Stimulated activated CD4-positive, alpha-beta T cell treated with anti-CD3 and anti-CD28 coated beads, Interleukin-2, amount 100 ng/mL, for 4 hours (primary cell): ENCODE data around the gene FLCN.

Experiments used
- DNase-seq: peaks from one replicate; pipeline ENCODE4 v3.0.0-alpha.2; 2020; ENCODE audit warnings: low read depth

The FLCN gene

GRCh38 chr17:17235212-17236174 lies 1.5 kb downstream of the FLCN start:
- DNase-seq = no peak

- no peak for DNase-seq
Measured at GRCh38 chr17:17232303-17232621, 4.7 kb downstream of the FLCN start.

GRCh38 chr17:17231621-17232302 lies 5.2 kb downstream of the FLCN start:
- no peak for DNase-seq

- DNase-seq = no peak
Measured at GRCh38 chr17:17229416-17230384, 7.3 kb downstream of the FLCN start.

- DNase-seq = no peak
Measured at GRCh38 chr17:17228521-17229279, 8.3 kb downstream of the FLCN start.

- DNase-seq = no peak
Measured at GRCh38 chr17:17227608-17228520, 9.1 kb downstream of the FLCN start.

- DNase-seq = no peak
Measured at GRCh38 chr17:17226451-17227265, 10.3 kb downstream of the FLCN start.

- DNase-seq = no peak
Measured at GRCh38 chr17:17225901-17226300, 11.1 kb downstream of the FLCN start.

- DNase-seq = no peak
Measured at GRCh38 chr17:17224137-17224536, 12.8 kb downstream of the FLCN start.

GRCh38 chr17:17223736-17224135 lies 13.2 kb downstream of the FLCN start:
- no peak for DNase-seq

- no peak for DNase-seq
Measured at GRCh38 chr17:17221329-17221728, 15.6 kb downstream of the FLCN start.

GRCh38 chr17:17220529-17220928 lies 16.4 kb downstream of the FLCN start:
- DNase-seq = no peak

GRCh38 chr17:17217995-17218394 lies 19.0 kb downstream of the FLCN start:
- no peak for DNase-seq

- DNase-seq = no peak
Measured at GRCh38 chr17:17216776-17217175, 20.2 kb downstream of the FLCN start.

- DNase-seq = no peak
Measured at GRCh38 chr17:17216236-17216635, 20.7 kb downstream of the FLCN start.

- DNase-seq = no peak
Measured at GRCh38 chr17:17215575-17215974, 21.4 kb downstream of the FLCN start.

GRCh38 chr17:17214646-17215436 lies 22.1 kb downstream of the FLCN start:
- no peak for DNase-seq

- DNase-seq = no peak
Measured at GRCh38 chr17:17213775-17214174, 23.2 kb downstream of the FLCN start.

GRCh38 chr17:17207998-17208397 lies 29.0 kb downstream of the FLCN start:
- DNase-seq = no peak
